NOMO-1 (cell line): Measurements from ENCODE around the gene EMB.
"Not testable (repeated sequence)": the region's sequence is repeated elsewhere in the genome, so short reads cannot be mapped to it uniquely, and the experiment has no call there.

Experiments
- DNase-seq, 2 experiments: peaks; one replicate each; lab custom pipeline; 2025; ENCODE audit not compliant: unreplicated experiment in 2 of 2; lab: John Stamatoyannopoulos, UW

EMB gene

GRCh38 chr5:50423100-50423799 lies 17.8 kb downstream of the EMB start:
- not testable (repeated sequence) for DNase-seq

GRCh38 chr5:50421184-50421950 lies 19.7 kb downstream of the EMB start:
- not testable (repeated sequence) for DNase-seq

- DNase-seq = no peak
Observed at GRCh38 chr5:50420343-50420935, 20.6 kb downstream of the EMB start.

GRCh38 chr5:50419656-50420055 lies 21.4 kb downstream of the EMB start:
- DNase-seq = not testable (repeated sequence)

- DNase-seq = not testable (repeated sequence)
Observed at GRCh38 chr5:50416637-50417036, 24.5 kb downstream of the EMB start.

GRCh38 chr5:50415912-50416311 lies 25.2 kb downstream of the EMB start:
- no peak for DNase-seq

- not testable (repeated sequence) for DNase-seq
Observed at GRCh38 chr5:50410932-50411331, 30.2 kb downstream of the EMB start.

GRCh38 chr5:50406877-50407276 lies 34.2 kb downstream of the EMB start:
- peak in 1 of 2 experiments; percentile 60 for DNase-seq

GRCh38 chr5:50401336-50401735 lies 39.8 kb downstream of the EMB start:
- no peak for DNase-seq

- not testable (repeated sequence) for DNase-seq
Observed at GRCh38 chr5:50393925-50394609, 47.0 kb downstream of the EMB start.

GRCh38 chr5:50392289-50392688 lies 48.8 kb downstream of the EMB start:
- DNase-seq = not testable (repeated sequence)

- DNase-seq = not testable (repeated sequence)
Observed at GRCh38 chr5:50384381-50384780, 56.7 kb downstream of the EMB start.

- not testable (repeated sequence) for DNase-seq
Observed at GRCh38 chr5:50376696-50377095, 64.4 kb downstream of the EMB start.

- DNase-seq = not testable (repeated sequence)
Observed at GRCh38 chr5:50369287-50370033, 71.6 kb downstream of the EMB start.

- DNase-seq = no peak
Observed at GRCh38 chr5:50365426-50366251, 75.4 kb downstream of the EMB start.

GRCh38 chr5:50364535-50365309 lies 76.4 kb downstream of the EMB start:
- DNase-seq = not testable (repeated sequence)

- DNase-seq = no peak
Observed at GRCh38 chr5:50359187-50359586, 81.9 kb downstream of the EMB start.

- DNase-seq = no peak
Observed at GRCh38 chr5:50352382-50352781, 88.7 kb downstream of the EMB start.
